ENCODE data around the gene SPAG9. TPM values are rescaled to one million over a fixed set of nuclear protein-coding genes. Genes with fewer than 3 reads are reported as not detected.

Gene SPAG9
- total RNA-seq, 1 donor from 2014 or later: 116 TPM

GRCh38 chr17:51010173-51010675 lies 110.4 kb downstream of the SPAG9 start:
- no peak overlapping the region for H3K4me3 ChIP-seq
- H3K9me3 ChIP-seq: no peaks in the 10 kb centered on the region
- DNase-seq (no peak), ATAC-seq (no peak)
- peaks cover 70% of the 10 kb centered on the region for H3K36me3 ChIP-seq
- H3K27ac ChIP-seq: no peak overlapping the region
- H3K4me1 ChIP-seq: peaks cover 3% of the 10 kb centered on the region
- intact Hi-C loops (cut with DNase I): no loop called here
- no peaks in the 10 kb centered on the region for H3K27me3 ChIP-seq
- TF ChIP-seq CTCF (IDR thresholded peaks at IDR 0.05): no peak

GRCh38 chr17:51006601-51007000 lies 114.1 kb downstream of the SPAG9 start:
- H3K36me3 ChIP-seq: peaks cover 71% of the 10 kb centered on the region
- H3K27ac ChIP-seq: no peak overlapping the region
- no peak overlapping the region for H3K4me3 ChIP-seq
- H3K4me1 ChIP-seq: no peaks in the 10 kb centered on the region
- no peak for TF ChIP-seq CTCF (IDR thresholded peaks at IDR 0.05)
- no peaks in the 10 kb centered on the region for H3K27me3 ChIP-seq
- intact Hi-C loops (cut with DNase I): loop anchor here (5.0 kb wide), 1 partner anchor 141 kb away; no protein-coding TSS in a partner anchor
- ATAC-seq (no peak), DNase-seq (no peak)
- H3K9me3 ChIP-seq: no peaks in the 10 kb centered on the region

GRCh38 chr17:51005768-51006167 lies 114.9 kb downstream of the SPAG9 start:
- intact Hi-C loops (cut with DNase I): loop anchor here (5.0 kb wide), 1 partner anchor 142 kb away; no protein-coding TSS in a partner anchor

GRCh38 chr17:51004249-51004648 lies 116.4 kb downstream of the SPAG9 start:
- intact Hi-C loops (cut with DNase I): no loop called here
- ATAC-seq: no peak
- no peaks in the 10 kb centered on the region for H3K9me3 ChIP-seq
- no peaks in the 10 kb centered on the region for H3K4me1 ChIP-seq
- no peak overlapping the region for H3K4me3 ChIP-seq
- TF ChIP-seq CTCF (IDR thresholded peaks at IDR 0.05): no peak
- DNase-seq: no peak
- H3K27me3 ChIP-seq: no peaks in the 10 kb centered on the region
- H3K36me3 ChIP-seq: peaks cover 83% of the 10 kb centered on the region
- no peak overlapping the region for H3K27ac ChIP-seq

More at GRCh38 chr17:51005768-51006167, 114.9 kb downstream of the SPAG9 start:
- Histone ChIP-seq H3K27me3 (no peaks in the 10 kb centered on the region), H3K4me3 (no peak overlapping the region), H3K27ac (no peak overlapping the region), H3K9me3 (no peaks in the 10 kb centered on the region), H3K36me3 (peaks cover 73% of the 10 kb centered on the region), H3K4me1 (no peaks in the 10 kb centered on the region)
- DNase-seq: no peak
- no peak for TF ChIP-seq CTCF (IDR thresholded peaks at IDR 0.05)
- ATAC-seq: no peak

- Histone ChIP-seq H3K4me1 (no peaks in the 10 kb centered on the region), H3K36me3 (peaks cover 93% of the 10 kb centered on the region), H3K9me3 (no peaks in the 10 kb centered on the region), H3K27ac (no peak overlapping the region), H3K27me3 (no peaks in the 10 kb centered on the region), H3K4me3 (no peak overlapping the region)
- DNase-seq: no peak
- peak; percentile 56 for TF ChIP-seq CTCF (IDR thresholded peaks at IDR 0.05)
- intact Hi-C loops (cut with DNase I): no loop called here
- peak; percentile 81 for ATAC-seq
Measured at GRCh38 chr17:51000835-51001638, 119.6 kb downstream of the SPAG9 start.

All from upper lobe of right lung (tissue), 1 donor.